GM18861 (cell line): ENCODE results near the gene DDI2.

Experiments used
- ATAC-seq: cut with Tn5 transposase; IDR thresholded peaks from one replicate; pipeline ENCODE4 v1.9.1; 2021; ENCODE audit not compliant: unreplicated experiment

DDI2 gene

GRCh38 chr1:15605398-15606383, 11.6 kb upstream of the DDI2 start:
- ATAC-seq = no peak

- ATAC-seq = no peak
These were observed 7.6 kb upstream of the DDI2 start for GRCh38 chr1:15609631-15610030.

- ATAC-seq = no peak
These were observed 7.1 kb upstream of the DDI2 start for GRCh38 chr1:15610167-15610566.

GRCh38 chr1:15616373-15617172, 685 bp upstream of the DDI2 start:
- peak; percentile 7 for ATAC-seq

- ATAC-seq = peak; percentile 58
These were observed 908 bp downstream of the DDI2 start for GRCh38 chr1:15618077-15618654.

GRCh38 chr1:15618655-15619525, 1.6 kb downstream of the DDI2 start:
- ATAC-seq = peak; percentile 4

GRCh38 chr1:15620155-15620545, 2.9 kb downstream of the DDI2 start:
- ATAC-seq = no peak

GRCh38 chr1:15620902-15621682, 3.8 kb downstream of the DDI2 start:
- no peak for ATAC-seq

GRCh38 chr1:15621975-15622374, 4.7 kb downstream of the DDI2 start:
- no peak for ATAC-seq

GRCh38 chr1:15622712-15623373, 5.6 kb downstream of the DDI2 start:
- no peak for ATAC-seq

- no peak for ATAC-seq
These were observed 6.2 kb downstream of the DDI2 start for GRCh38 chr1:15623435-15623834.

GRCh38 chr1:15624133-15624714, 7.0 kb downstream of the DDI2 start:
- ATAC-seq = no peak

GRCh38 chr1:15625056-15625917, 8.0 kb downstream of the DDI2 start:
- no peak for ATAC-seq

GRCh38 chr1:15626269-15626950, 9.2 kb downstream of the DDI2 start:
- ATAC-seq = no peak

- ATAC-seq = peak; percentile 79
These were observed 10.2 kb downstream of the DDI2 start for GRCh38 chr1:15627343-15627988.

GRCh38 chr1:15628003-15628402, 10.7 kb downstream of the DDI2 start:
- peak; percentile 27 for ATAC-seq
